Adrenal gland (tissue), 12 donors: Measurements from ENCODE around the gene SLC3A2. TPM values are rescaled to one million over a fixed set of nuclear protein-coding genes. Genes with fewer than 3 reads are reported as not detected.

Experiments
- polyA plus RNA-seq, 3 donors: library from polyadenylated mRNA; stranded (reverse); fragments of 200-250 nt in 2 of 3; fragments of 350-450 nt in 1 of 3; fragmentation: Illumina TruSeq in 1 of 3; extraction: RNeasy Lipid Tissue Mini Kit (QIAGEN cat#74804) in 1 of 3; gene quantifications; one replicate each; pipeline ENCODE4 v1.2.3, GENCODE V29; 2013 to 2014
- small RNA-seq, 2 donors: library from RNA; depleted of rRNA; stranded (forward); fragments of <200 nt; gene quantifications; one replicate each; pipeline ENCODE3, GENCODE V24; 2016
- total RNA-seq, 9 donors: library from RNA; depleted of rRNA in 4 of 9; stranded (reverse); fragments of >200 nt in 4 of 9; fragments of 120-200 nt in 1 of 9; fragmentation: NEBNext Ultra II Directional in 1 of 9; extraction: Animal tissue kit (Norgen Biotek cat#: 25700) in 1 of 9; gene quantifications; one replicate each; pipeline versions ENCODE4 v1.1.0 to v1.2.4, GENCODE V29; 2013 to 2023
- donor health status: healthy with polysubstance abuse.
- donor health status: Bipolar disorder and iron deficiency.
- donor health status: DM: yes; HTN: yes; CAD: no.
- donor health status: DM: no; HTN: no; CAD: no.
- donor health status: DM: no; HTN: no; CAD: no.
- donor health status: DM: yes; HTN: yes; CAD: no.

The SLC3A2 gene
- total and polyA plus RNA-seq, 12 donors, result 103 to 398 (median 164) TPM

Small RNAs within 50 kb of the gene (small RNA-seq; reads per million reads assigned to genes)
- gene RF00099, result 0 reads per million in 2 donors
- gene RN7SL259P, result 0 reads per million in 2 donors
- 0 reads per million in 2 donors for gene SNORD22
- gene SNORD26, result 0 reads per million in 2 donors
- gene SNORD27, result 0 reads per million in 2 donors
- gene SNORD28, result 0 reads per million in 2 donors
- gene SNORD30, result 1,773 to 1,957 reads per million in 2 donors

Other genes with a start within 250 kb of the SLC3A2 start
- gene GANAB, start 234.3 kb upstream of the SLC3A2 start, total RNA-seq, result 100 to 1,000 TPM; 105 to 304 (median 182) TPM
- 100 to 1,000 TPM in 1 of 3 donors, 10 to 100 TPM in 2; 90.9 to 177 (median 94.0) TPM for gene GANAB, start 234.3 kb upstream of the SLC3A2 start, polyA plus RNA-seq
- 10 to 100 TPM in 8 of 9 donors, 1 to 10 TPM in 1; 9.6 to 32.3 (median 25.0) TPM for gene INTS5, start 227.6 kb upstream of the SLC3A2 start, total RNA-seq
- 1 to 10 TPM; 4.4 to 7.5 (median 4.6) TPM for gene INTS5, start 227.6 kb upstream of the SLC3A2 start, polyA plus RNA-seq
- gene C11orf98, start 215.7 kb upstream of the SLC3A2 start, total RNA-seq, result 10 to 100 TPM; 42.8 to 87.3 (median 49.8) TPM
- 100 to 1,000 TPM in 2 of 3 donors, 10 to 100 TPM in 1; 95.8 to 142 (median 104) TPM for gene C11orf98, start 215.7 kb upstream of the SLC3A2 start, polyA plus RNA-seq
- gene CSKMT, start 215.6 kb upstream of the SLC3A2 start, total RNA-seq, result 10 to 100 TPM in 3 of 9 donors, 1 to 10 TPM in 5, not detected in 1; 2.8 to 15.6 (median 8.3) TPM
- 10 to 100 TPM in 2 of 3 donors, 1 to 10 TPM in 1; 1.9 to 37.2 (median 20.6) TPM for gene CSKMT, start 215.6 kb upstream of the SLC3A2 start, polyA plus RNA-seq
- gene UQCC3, start 209.2 kb upstream of the SLC3A2 start, total RNA-seq, result 10 to 100 TPM; 10.2 to 21.3 (median 15.2) TPM
- 10 to 100 TPM in 2 of 3 donors, 1 to 10 TPM in 1; 2.2 to 25.7 (median 25.7) TPM for gene UQCC3, start 209.2 kb upstream of the SLC3A2 start, polyA plus RNA-seq
- 10 to 100 TPM in 3 of 9 donors, 1 to 10 TPM in 6; 1.1 to 22.0 (median 8.4) TPM for gene LBHD1, start 208.6 kb upstream of the SLC3A2 start, total RNA-seq
- gene LBHD1, start 208.6 kb upstream of the SLC3A2 start, polyA plus RNA-seq, result 10 to 100 TPM; 16.5 to 30.4 (median 17.5) TPM
- gene UBXN1, start 201.8 kb upstream of the SLC3A2 start, total RNA-seq, result 100 to 1,000 TPM in 6 of 9 donors, 10 to 100 TPM in 3; 81.3 to 308 (median 139) TPM
- gene UBXN1, start 201.8 kb upstream of the SLC3A2 start, polyA plus RNA-seq, result 100 to 1,000 TPM; 114 to 225 (median 177) TPM
- gene LRRN4CL, start 191.4 kb upstream of the SLC3A2 start, total RNA-seq, result 10 to 100 TPM in 6 of 9 donors, 1 to 10 TPM in 3; 3.1 to 29.9 (median 13.6) TPM
- gene LRRN4CL, start 191.4 kb upstream of the SLC3A2 start, polyA plus RNA-seq, result 1 to 10 TPM; 5.7 to 9.3 (median 6.4) TPM
- 100 to 1,000 TPM in 6 of 9 donors, 10 to 100 TPM in 3; 77.6 to 185 (median 108) TPM for gene BSCL2, start 173.5 kb upstream of the SLC3A2 start, total RNA-seq
- gene BSCL2, start 173.5 kb upstream of the SLC3A2 start, polyA plus RNA-seq, result 100 to 1,000 TPM; 134 to 653 (median 440) TPM
- gene GNG3, start 173.2 kb upstream of the SLC3A2 start, total RNA-seq, result 1 to 10 TPM in 3 of 9 donors, under 1 TPM in 4, not detected in 2; 0.39 to 3.2 (median 0.96) TPM
- 10 to 100 TPM in 1 of 3 donors, 1 to 10 TPM in 2; 4.1 to 15.7 (median 6.4) TPM for gene GNG3, start 173.2 kb upstream of the SLC3A2 start, polyA plus RNA-seq
- 10 to 100 TPM in 8 of 9 donors, 1 to 10 TPM in 1; 9.6 to 34.5 (median 17.6) TPM for gene HNRNPUL2, start 153.4 kb upstream of the SLC3A2 start, total RNA-seq
- 10 to 100 TPM; 23.8 to 40.2 (median 38.1) TPM for gene HNRNPUL2, start 153.4 kb upstream of the SLC3A2 start, polyA plus RNA-seq
- 10 to 100 TPM; 10.7 to 45.0 (median 27.0) TPM for gene TTC9C, start 152.4 kb upstream of the SLC3A2 start, total RNA-seq
- 10 to 100 TPM; 36.7 to 93.9 (median 46.3) TPM for gene TTC9C, start 152.4 kb upstream of the SLC3A2 start, polyA plus RNA-seq
- 10 to 100 TPM in 6 of 9 donors, 1 to 10 TPM in 3; 6.9 to 19.5 (median 13.6) TPM for gene ZBTB3, start 126.7 kb upstream of the SLC3A2 start, total RNA-seq
- 1 to 10 TPM; 3.0 to 5.6 (median 3.3) TPM for gene ZBTB3, start 126.7 kb upstream of the SLC3A2 start, polyA plus RNA-seq
- 100 to 1,000 TPM in 1 of 9 donors, 10 to 100 TPM in 8; 58.2 to 195 (median 79.8) TPM for gene POLR2G, start 119.3 kb upstream of the SLC3A2 start, total RNA-seq
- 100 to 1,000 TPM in 2 of 3 donors, 10 to 100 TPM in 1; 67.6 to 109 (median 108) TPM for gene POLR2G, start 119.3 kb upstream of the SLC3A2 start, polyA plus RNA-seq
- 10 to 100 TPM; 18.3 to 42.3 (median 25.9) TPM for gene TAF6L, start 109.5 kb upstream of the SLC3A2 start, total RNA-seq
- gene TAF6L, start 109.5 kb upstream of the SLC3A2 start, polyA plus RNA-seq, result 10 to 100 TPM; 10.8 to 98.1 (median 41.2) TPM
- gene TMEM179B, start 93.5 kb upstream of the SLC3A2 start, total RNA-seq, result 100 to 1,000 TPM in 3 of 9 donors, 10 to 100 TPM in 6; 55.4 to 217 (median 72.6) TPM
- gene TMEM179B, start 93.5 kb upstream of the SLC3A2 start, polyA plus RNA-seq, result 10 to 100 TPM; 37.2 to 97.7 (median 66.6) TPM
- 10 to 100 TPM; 12.6 to 49.1 (median 24.7) TPM for gene TMEM223, start 88.9 kb upstream of the SLC3A2 start, total RNA-seq
- 10 to 100 TPM; 32.0 to 41.3 (median 32.5) TPM for gene TMEM223, start 88.9 kb upstream of the SLC3A2 start, polyA plus RNA-seq
- gene NXF1, start 75.5 kb upstream of the SLC3A2 start, total RNA-seq, result 100 to 1,000 TPM in 1 of 9 donors, 10 to 100 TPM in 8; 32.8 to 134 (median 58.8) TPM
- 100 to 1,000 TPM in 2 of 3 donors, 10 to 100 TPM in 1; 87.0 to 274 (median 231) TPM for gene NXF1, start 75.5 kb upstream of the SLC3A2 start, polyA plus RNA-seq
- gene STX5, start 48.8 kb upstream of the SLC3A2 start, total RNA-seq, result 10 to 100 TPM; 22.2 to 59.9 (median 37.3) TPM
- gene STX5, start 48.8 kb upstream of the SLC3A2 start, polyA plus RNA-seq, result 10 to 100 TPM; 19.7 to 52.4 (median 22.4) TPM
- gene TEX54, start 48.1 kb upstream of the SLC3A2 start, total RNA-seq, result not detected
- gene TEX54, start 48.1 kb upstream of the SLC3A2 start, polyA plus RNA-seq, result 1 to 10 TPM in 1 of 3 donors, under 1 TPM in 1, not detected in 1; 0.27 to 1.4 TPM
- gene WDR74, start 41.3 kb upstream of the SLC3A2 start, total RNA-seq, result 10 to 100 TPM; 21.7 to 58.0 (median 37.9) TPM
- gene WDR74, start 41.3 kb upstream of the SLC3A2 start, polyA plus RNA-seq, result 100 to 1,000 TPM in 2 of 3 donors, 10 to 100 TPM in 1; 35.4 to 119 (median 102) TPM
- gene CHRM1, start 40.5 kb downstream of the SLC3A2 start, total RNA-seq, result 1 to 10 TPM in 2 of 9 donors, under 1 TPM in 2, not detected in 5; 0.22 to 3.0 (median 1.8) TPM
- gene CHRM1, start 40.5 kb downstream of the SLC3A2 start, polyA plus RNA-seq, result 1 to 10 TPM; 1.4 to 3.8 (median 1.8) TPM
- gene SLC22A6, start 104.1 kb downstream of the SLC3A2 start, total RNA-seq, result not detected
- gene SLC22A6, start 104.1 kb downstream of the SLC3A2 start, polyA plus RNA-seq, result not detected
- not detected for gene SLC22A8, start 134.9 kb downstream of the SLC3A2 start, total RNA-seq
- gene SLC22A8, start 134.9 kb downstream of the SLC3A2 start, polyA plus RNA-seq, result not detected